ENCODE results near the gene CYTH4.

- TF ChIP-seq CTCF (CRISPR knock-in tag; IDR thresholded peaks at IDR 0.05) (no peak), ZNF552 (CRISPR knock-in tag; IDR thresholded peaks at IDR 0.05; ENCODE audit: borderline replicate concordance) (no peak), ZNF274 (CRISPR knock-in tag; IDR thresholded peaks at IDR 0.05) (no peak), ADNP (CRISPR knock-in tag; IDR thresholded peaks at IDR 0.05) (no peak), STAT6 (CRISPR knock-in tag; IDR thresholded peaks at IDR 0.05; ENCODE audit: borderline replicate concordance) (no peak), HBP1 (CRISPR knock-in tag; IDR thresholded peaks at IDR 0.05; ENCODE audit: low read depth) (no peak)
Observed at GRCh38 chr22:37281646-37282384, 493 bp upstream of the CYTH4 start.
